Calu3 (cell line): ENCODE data around the gene CAPZA1. TPM values are rescaled to one million over a fixed set of nuclear protein-coding genes. Genes with fewer than 3 reads are reported as not detected.

ENCODE experiments used
- BruUV-seq: library from RNA; stranded (reverse); fragments of 400-500 nt; replicated peaks from 2 replicates; lab custom pipeline; 2021; lab: Mats Ljungman, UMichigan
- CTCF ChIA-PET: fragments of 300-600 bp; sonication (Branson Sonifier 250); formaldehyde crosslinking; loops from one replicate; lab custom pipeline; 2022; ENCODE audit warnings: antibody characterized with exemption; lab: Charles Lee
- DNase-seq: peaks from one replicate; pipeline ENCODE4 v3.0.0; 2022
- H3K27ac Mint-ChIP-seq: one replicate; pipeline ENCODE4 v1.8.0; 2022; ENCODE audit warnings: mixed read lengths; ENCODE audit not compliant: unreplicated experiment
- H3K27me3 Mint-ChIP-seq: one replicate; pipeline ENCODE4 v1.8.0; 2022; ENCODE audit warnings: mixed read lengths; ENCODE audit not compliant: unreplicated experiment
- H3K36me3 Mint-ChIP-seq: one replicate; pipeline ENCODE4 v1.8.0; 2022; ENCODE audit warnings: mild to moderate bottlenecking, moderate library complexity, mixed read lengths; ENCODE audit not compliant: insufficient read depth, unreplicated experiment
- H3K4me1 Mint-ChIP-seq: one replicate; pipeline ENCODE4 v1.8.0; 2022; ENCODE audit warnings: mild to moderate bottlenecking, low read depth, mixed read lengths; ENCODE audit not compliant: unreplicated experiment
- H3K4me3 Mint-ChIP-seq: one replicate; pipeline ENCODE4 v1.8.0; 2022; ENCODE audit warnings: mild to moderate bottlenecking, low read depth, moderate library complexity, mixed read lengths; ENCODE audit not compliant: unreplicated experiment
- H3K9me3 Mint-ChIP-seq: one replicate; pipeline ENCODE4 v1.8.0; 2022; ENCODE audit warnings: low read depth, mixed read lengths; ENCODE audit not compliant: unreplicated experiment
- CTCF ChIP-seq: fragments of 200-600 bp; IDR thresholded peaks from one replicate; pipeline ENCODE4 v1.8.0; 2022; ENCODE audit warnings: antibody characterized with exemption; ENCODE audit not compliant: unreplicated experiment
- intact Hi-C: fragments of 100-400 bp; cut with micrococcal nuclease; formaldehyde crosslinking; loops from one replicate; pipeline ENCODE4 v1.10.0; 2022; ENCODE audit not compliant: unreplicated experiment
- total RNA-seq: library from RNA; stranded (reverse); gene quantifications from 2 replicates; pipeline ENCODE4 v1.2.3, GENCODE V29; 2022

Gene CAPZA1
- total RNA-seq, 1 experiment from 2014 or later = 103 TPM

- TF ChIP-seq CTCF = no peak
- peaks cover 22% of the 10 kb centered on the region for H3K36me3 Mint-ChIP-seq
- no peak overlapping the region for H3K4me3 Mint-ChIP-seq
- H3K27me3 Mint-ChIP-seq = no peaks in the 10 kb centered on the region
- BruUV-seq = no TSS peak
- H3K4me1 Mint-ChIP-seq = peaks cover 13% of the 10 kb centered on the region
- H3K27ac Mint-ChIP-seq = peak overlapping the region; percentile 12
- CTCF ChIA-PET = no interaction called here
- no peak for DNase-seq
- no peaks in the 10 kb centered on the region for H3K9me3 Mint-ChIP-seq
- intact Hi-C loops = loop anchor here (10.0 kb wide), 1 partner anchor 59 kb away; no protein-coding TSS in a partner anchor
These were observed 13.9 kb upstream of the CAPZA1 start for GRCh38 chr1:112605633-112606327.

- Mint-ChIP-seq H3K9me3 (no peaks in the 10 kb centered on the region), H3K4me3 (no peak overlapping the region), H3K27ac (no peak overlapping the region), H3K36me3 (peaks cover 34% of the 10 kb centered on the region), H3K27me3 (no peaks in the 10 kb centered on the region), H3K4me1 (no peaks in the 10 kb centered on the region)
- no TSS peak for BruUV-seq
- CTCF ChIA-PET = no interaction called here
- intact Hi-C loops = loop anchor here (5.0 to 10.0 kb wide), 2 partner anchors 110 to 222 kb away; partner anchors contain the start of gene WNT2B
- peak; percentile 16 for TF ChIP-seq CTCF
- DNase-seq = peak; percentile 10
These were observed 5.1 kb upstream of the CAPZA1 start for GRCh38 chr1:112614460-112615065.

- no peaks in the 10 kb centered on the region for H3K9me3 Mint-ChIP-seq
- no peak for DNase-seq
- intact Hi-C loops = loop anchor here (2.0 to 10.0 kb wide), 3 partner anchors 87 to 226 kb away; partner anchors contain the start of gene WNT2B
- TSS peak; percentile 50 for BruUV-seq
- H3K27me3 Mint-ChIP-seq = no peaks in the 10 kb centered on the region
- H3K4me1 Mint-ChIP-seq = no peaks in the 10 kb centered on the region
- H3K4me3 Mint-ChIP-seq = peak overlapping the region; percentile 93
- TF ChIP-seq CTCF = no peak
- CTCF ChIA-PET = interaction anchor here (0.6 to 1.1 kb wide), 2 partner anchors 207 to 227 kb away, joined by 3 read pairs; no protein-coding TSS in a partner anchor
- H3K27ac Mint-ChIP-seq = peak overlapping the region; percentile 97
- peaks cover 39% of the 10 kb centered on the region for H3K36me3 Mint-ChIP-seq
These were observed 1.4 kb upstream of the CAPZA1 start for GRCh38 chr1:112618114-112618720.

- no TSS peak for BruUV-seq
- Mint-ChIP-seq H3K9me3 (no peaks in the 10 kb centered on the region), H3K36me3 (peaks cover 42% of the 10 kb centered on the region), H3K27ac (peak within 1 kb of the TSS; percentile 97), H3K4me3 (peak within 1 kb of the TSS; percentile 93), H3K27me3 (no peaks in the 10 kb centered on the region), H3K4me1 (no peaks in the 10 kb centered on the region)
- intact Hi-C loops = loop anchor here (2.0 to 10.0 kb wide), 3 partner anchors 86 to 227 kb away; partner anchors contain the start of gene WNT2B
- peak; percentile 64 for DNase-seq
- no peak for TF ChIP-seq CTCF
- CTCF ChIA-PET = interaction anchor here (0.6 to 1.1 kb wide), 2 partner anchors 207 to 228 kb away, joined by 3 read pairs; no protein-coding TSS in a partner anchor
These were observed 713 bp upstream of the CAPZA1 start, which contains the start of gene ST7L for GRCh38 chr1:112618721-112619517. Gene ST7L (minus strand): TSS chr1:112619141. CDS start chr1:112619113, 28 bp downstream.
